Activated CD4-positive, alpha-beta T cell treated with anti-CD3 and anti-CD28 coated beads, Interleukin-2, amount 10 ng/mL, durations not matched to agents 7 days and 5 days (primary cell): ENCODE results near the gene UTP4. TPM values are rescaled to one million over a fixed set of nuclear protein-coding genes. Genes with fewer than 3 reads are reported as not detected.
A peak's percentile ranks its signal among the peaks of the same experiment; 100 is the strongest.

Source experiments
- CTCF ChIA-PET: fragments of 350-600 bp; sonication (Branson Sonifier 250); formaldehyde crosslinking; loops from one replicate; lab custom pipeline; 2021; ENCODE audit warnings: antibody characterized with exemption; lab: Charles Lee
- POLR2A ChIA-PET: fragments of 350-600 bp; sonication (Branson Sonifier 250); formaldehyde crosslinking; loops from one replicate; lab custom pipeline; 2021; ENCODE audit warnings: antibody characterized with exemption; lab: Charles Lee
- DNase-seq: peaks from one replicate; pipeline ENCODE4 v3.0.0-alpha.2; 2020
- H3K27ac Mint-ChIP-seq: one replicate; pipeline ENCODE4 v1.8.0; 2021; ENCODE audit warnings: mild to moderate bottlenecking, moderate library complexity, mixed read lengths
- H3K27me3 Mint-ChIP-seq: one replicate; pipeline ENCODE4 v1.8.0; 2021; ENCODE audit warnings: mixed read lengths
- H3K36me3 Mint-ChIP-seq: one replicate; pipeline ENCODE4 v1.8.0; 2021; ENCODE audit warnings: low read depth, mixed read lengths
- H3K4me1 Mint-ChIP-seq: one replicate; pipeline ENCODE4 v1.8.0; 2021; ENCODE audit warnings: mixed read lengths
- H3K4me3 Mint-ChIP-seq: one replicate; pipeline ENCODE4 v1.8.0; 2021; ENCODE audit warnings: mild to moderate bottlenecking, moderate library complexity, mixed read lengths
- H3K9me3 Mint-ChIP-seq: one replicate; pipeline ENCODE4 v1.8.0; 2021; ENCODE audit warnings: mixed read lengths
- total RNA-seq, 2 experiments: library from RNA; stranded (reverse); gene quantifications; one replicate each; pipeline ENCODE4 v1.2.3, GENCODE V29; 2021

Gene UTP4
- total RNA-seq, result 10 to 100 TPM; 51.8 to 53.2 TPM

DNA sequence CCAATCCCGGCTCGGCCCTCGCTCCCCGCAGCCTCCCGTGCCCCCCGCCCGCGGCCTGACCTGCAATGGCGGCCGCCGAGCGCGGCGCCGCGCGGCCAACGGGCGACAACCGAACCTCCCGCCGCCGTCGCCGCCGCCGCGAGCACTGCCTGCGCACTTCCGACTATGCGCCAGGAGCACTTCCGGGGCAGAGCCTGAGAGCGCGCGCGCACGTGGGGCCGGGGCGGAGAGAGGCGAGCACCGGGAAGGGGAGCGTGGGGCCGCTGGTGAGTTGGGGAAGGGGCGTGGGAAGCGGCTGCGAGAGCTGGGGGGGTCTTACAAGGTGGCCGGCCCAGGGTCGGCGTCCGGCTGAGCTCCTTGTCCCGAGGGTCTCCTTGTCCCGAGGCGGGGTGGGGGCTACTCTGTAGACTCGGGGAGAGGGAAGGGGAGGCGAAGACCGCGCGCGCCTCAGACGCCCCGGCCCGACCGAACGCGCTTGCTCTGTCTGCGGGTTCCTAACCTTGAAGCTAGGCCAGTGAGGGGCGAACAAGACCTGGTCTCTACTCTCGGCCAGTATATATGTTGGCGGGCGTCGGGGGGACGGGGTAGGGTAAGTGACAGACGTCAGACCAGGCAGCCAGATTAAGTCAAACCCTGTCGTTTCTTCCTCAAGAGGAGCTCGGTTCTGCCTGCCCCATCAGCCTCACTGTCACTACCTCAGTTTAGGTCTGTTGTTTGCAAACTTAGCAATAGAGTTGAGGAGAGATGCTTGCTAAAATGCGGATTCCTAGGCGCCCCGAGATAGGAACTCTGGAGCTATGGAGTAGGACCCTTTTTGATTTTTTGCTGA is at the start of gene UTP4, which contains the start of gene CHTF8:
UTP4 (plus strand) TSS at position 226 of the 829 bp plus-strand sequence. CDS start 811 bp downstream, outside the sequence.
CHTF8 (minus strand) TSS at position 165 of the 829 bp plus-strand sequence. CDS start 11,130 bp downstream, outside the sequence.
- CTCF ChIA-PET, result interaction anchor here (0.6 to 2.5 kb wide), 6 partner anchors 9 to 206 kb away, joined by 3 to 11 read pairs (median 4); no protein-coding TSS in a partner anchor
- DNase-seq, result peak; percentile 90
- Mint-ChIP-seq H3K27me3 (no peaks in the 10 kb centered on the region), H3K9me3 (no peaks in the 10 kb centered on the region), H3K4me3 (peak within 1 kb of the TSS; percentile 96), H3K27ac (peak within 1 kb of the TSS; percentile 93), H3K36me3 (peaks cover 27% of the 10 kb centered on the region), H3K4me1 (peaks cover 60% of the 10 kb centered on the region)
- POLR2A ChIA-PET, result no interaction called here

- H3K4me3 Mint-ChIP-seq, result no peak overlapping the region
- POLR2A ChIA-PET, result no interaction called here
- no peaks in the 10 kb centered on the region for H3K9me3 Mint-ChIP-seq
- peaks cover 13% of the 10 kb centered on the region for H3K36me3 Mint-ChIP-seq
- H3K27ac Mint-ChIP-seq, result no peak overlapping the region
- no peak for DNase-seq
- peaks cover 10% of the 10 kb centered on the region for H3K4me1 Mint-ChIP-seq
- CTCF ChIA-PET, result interaction anchor here (1.2 kb wide), 1 partner anchor 18 kb away, joined by 3 read pairs; no protein-coding TSS in a partner anchor
- no peaks in the 10 kb centered on the region for H3K27me3 Mint-ChIP-seq
Measured at GRCh38 chr16:69083306-69083941, 49.0 kb upstream of the UTP4 start.

- no peak overlapping the region for H3K4me3 Mint-ChIP-seq
- peaks cover 17% of the 10 kb centered on the region for H3K4me1 Mint-ChIP-seq
- CTCF ChIA-PET, result interaction anchor here (1.6 kb wide), 1 partner anchor 22 kb away, joined by 3 read pairs; the partner anchor contains the start of gene HAS3
- no peak overlapping the region for H3K27ac Mint-ChIP-seq
- H3K27me3 Mint-ChIP-seq, result no peaks in the 10 kb centered on the region
- H3K36me3 Mint-ChIP-seq, result peaks cover 13% of the 10 kb centered on the region
- no peaks in the 10 kb centered on the region for H3K9me3 Mint-ChIP-seq
- POLR2A ChIA-PET, result no interaction called here
- no peak for DNase-seq
Measured at GRCh38 chr16:69084289-69084688, 48.2 kb upstream of the UTP4 start.

DNA sequence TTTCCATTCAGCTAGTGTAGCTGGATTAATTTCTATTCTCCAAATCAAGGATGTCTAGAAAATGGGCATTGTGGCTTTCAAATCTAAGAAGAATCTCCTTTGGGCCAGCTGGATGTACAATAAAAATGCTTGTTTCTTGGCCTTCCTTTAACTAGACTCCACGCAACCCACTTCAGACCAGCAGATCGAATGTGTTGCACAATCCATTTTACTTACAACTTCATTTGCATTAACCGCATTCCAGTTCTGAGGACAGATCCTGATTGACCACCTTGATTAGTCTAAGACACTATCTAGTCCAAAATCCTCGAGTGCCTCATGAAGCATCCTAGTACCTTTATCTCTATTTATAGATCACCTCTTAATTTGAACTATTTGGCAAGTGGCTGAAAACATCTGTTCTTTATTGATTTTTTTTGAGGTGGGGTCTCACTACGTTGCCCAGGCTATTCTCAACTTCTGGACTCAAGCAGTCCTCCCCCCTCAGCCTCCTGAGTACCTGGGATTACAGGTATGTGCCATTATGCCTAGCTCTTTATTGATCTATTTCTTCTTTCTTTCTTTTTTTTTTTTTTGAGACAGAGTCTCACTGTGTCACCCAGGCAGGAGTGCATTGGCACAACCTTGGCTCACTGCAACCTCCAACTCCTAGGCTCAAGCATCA is 47.3 kb upstream of the UTP4 start:
- DNase-seq, result no peak
- no peak overlapping the region for H3K27ac Mint-ChIP-seq
- ChIA-PET CTCF (interaction anchor here (0.7 to 1.6 kb wide), 2 partner anchors 19 to 21 kb away, joined by 3 to 4 read pairs; partner anchors contain the start of gene HAS3), POLR2A (no interaction called here)
- H3K4me3 Mint-ChIP-seq, result no peak overlapping the region
- no peaks in the 10 kb centered on the region for H3K27me3 Mint-ChIP-seq
- H3K36me3 Mint-ChIP-seq, result peaks cover 13% of the 10 kb centered on the region
- H3K4me1 Mint-ChIP-seq, result peaks cover 21% of the 10 kb centered on the region
- H3K9me3 Mint-ChIP-seq, result no peaks in the 10 kb centered on the region

- H3K9me3 Mint-ChIP-seq, result no peaks in the 10 kb centered on the region
- ChIA-PET CTCF (no interaction called here), POLR2A (no interaction called here)
- no peak overlapping the region for H3K4me3 Mint-ChIP-seq
- H3K27ac Mint-ChIP-seq, result no peak overlapping the region
- peaks cover 21% of the 10 kb centered on the region for H3K4me1 Mint-ChIP-seq
- DNase-seq, result no peak
- peaks cover 13% of the 10 kb centered on the region for H3K36me3 Mint-ChIP-seq
- H3K27me3 Mint-ChIP-seq, result no peaks in the 10 kb centered on the region
Measured at GRCh38 chr16:69087161-69087581, 45.3 kb upstream of the UTP4 start.

DNA sequence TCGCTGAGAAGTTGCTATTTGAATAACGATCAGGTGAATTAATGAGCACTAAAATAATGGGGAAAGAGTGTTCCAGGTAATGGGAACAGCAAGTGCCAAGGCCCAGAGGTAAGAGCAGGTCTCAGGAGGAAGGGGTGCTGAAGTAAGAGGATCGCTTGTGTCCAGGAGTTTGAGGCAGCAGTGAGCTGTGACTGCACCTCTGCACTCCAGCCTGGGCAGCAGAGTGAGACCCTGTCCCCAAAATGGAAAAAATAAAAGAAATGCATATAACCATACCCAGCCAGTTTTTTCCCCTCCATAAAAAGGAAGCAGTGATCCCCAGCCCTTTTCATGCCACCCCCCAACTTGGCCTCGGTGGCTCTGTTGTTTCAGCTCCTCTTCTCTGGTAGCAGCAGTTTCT is 43.8 kb upstream of the UTP4 start:
- Mint-ChIP-seq H3K27ac (no peak overlapping the region), H3K9me3 (no peaks in the 10 kb centered on the region), H3K4me3 (no peak overlapping the region), H3K4me1 (peaks cover 21% of the 10 kb centered on the region), H3K36me3 (peaks cover 10% of the 10 kb centered on the region), H3K27me3 (no peaks in the 10 kb centered on the region)
- POLR2A ChIA-PET, result no interaction called here
- CTCF ChIA-PET, result interaction anchor here (1.0 kb wide), 1 partner anchor 23 kb away, joined by 3 read pairs; no protein-coding TSS in a partner anchor
- no peak for DNase-seq

- Mint-ChIP-seq H3K27ac (no peak overlapping the region), H3K4me1 (peaks cover 21% of the 10 kb centered on the region), H3K9me3 (no peaks in the 10 kb centered on the region), H3K4me3 (no peak overlapping the region), H3K36me3 (peaks cover 10% of the 10 kb centered on the region), H3K27me3 (no peaks in the 10 kb centered on the region)
- DNase-seq, result peak; percentile 19
- POLR2A ChIA-PET, result no interaction called here
- CTCF ChIA-PET, result interaction anchor here (0.6 to 1.0 kb wide), 2 partner anchors 22 to 184 kb away, joined by 3 to 4 read pairs; no protein-coding TSS in a partner anchor
Measured at GRCh38 chr16:69089091-69089910, 43.1 kb upstream of the UTP4 start.

DNA sequence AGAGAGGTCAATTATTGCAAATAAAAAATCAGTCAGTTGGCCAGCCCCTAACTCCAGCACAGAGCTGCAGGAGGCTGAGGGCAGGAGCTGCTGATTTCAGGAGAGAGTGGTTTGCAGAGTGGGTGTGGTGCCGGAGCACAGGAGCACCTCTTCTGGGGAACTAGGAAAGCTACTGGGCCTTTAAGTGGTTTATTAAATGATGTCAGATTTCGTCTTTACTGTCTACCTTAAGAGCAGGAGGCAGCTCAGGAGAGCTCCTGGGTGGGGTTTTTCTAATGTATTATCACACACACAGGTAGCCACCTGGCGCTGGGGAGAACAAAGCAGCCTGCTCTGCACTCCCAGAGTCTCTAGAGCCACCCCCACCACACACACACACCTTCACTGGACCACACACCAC is 38.5 kb upstream of the UTP4 start:
- no peak overlapping the region for H3K4me3 Mint-ChIP-seq
- ChIA-PET POLR2A (interaction anchor here (0.6 kb wide), 2 partner anchors 65 to 564 kb away, joined by 3 to 5 read pairs; no protein-coding TSS in a partner anchor), CTCF (no interaction called here)
- H3K9me3 Mint-ChIP-seq, result no peaks in the 10 kb centered on the region
- H3K27me3 Mint-ChIP-seq, result no peaks in the 10 kb centered on the region
- DNase-seq, result no peak
- no peaks in the 10 kb centered on the region for H3K36me3 Mint-ChIP-seq
- no peak overlapping the region for H3K27ac Mint-ChIP-seq
- peaks cover 6% of the 10 kb centered on the region for H3K4me1 Mint-ChIP-seq

DNA sequence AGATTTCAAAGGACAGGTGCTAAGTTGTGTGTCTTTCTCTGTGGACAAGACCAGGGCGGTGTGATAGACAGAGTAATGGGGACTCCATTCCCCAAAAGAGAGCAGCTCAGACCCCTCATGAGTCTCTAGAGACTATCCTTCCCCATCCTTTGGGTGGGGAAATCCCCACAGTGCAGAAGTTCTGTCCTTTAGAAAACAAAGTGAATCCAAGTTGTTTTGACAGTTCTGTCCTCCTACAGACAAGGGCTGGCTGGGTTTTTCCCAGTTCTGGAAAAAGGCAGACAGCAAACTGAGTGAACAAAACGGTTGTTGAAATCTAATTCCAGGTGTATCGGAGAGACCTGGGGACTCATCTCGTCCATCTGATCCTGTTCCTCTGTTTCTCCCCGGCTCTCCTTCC is 37.9 kb upstream of the UTP4 start:
- no peaks in the 10 kb centered on the region for H3K36me3 Mint-ChIP-seq
- CTCF ChIA-PET, result interaction anchor here (0.6 kb wide), 2 partner anchors 29 to 250 kb away, joined by 3 read pairs; no protein-coding TSS in a partner anchor
- no peaks in the 10 kb centered on the region for H3K9me3 Mint-ChIP-seq
- POLR2A ChIA-PET, result no interaction called here
- no peak overlapping the region for H3K4me3 Mint-ChIP-seq
- no peak for DNase-seq
- no peaks in the 10 kb centered on the region for H3K27me3 Mint-ChIP-seq
- peaks cover 2% of the 10 kb centered on the region for H3K4me1 Mint-ChIP-seq
- H3K27ac Mint-ChIP-seq, result no peak overlapping the region

DNA sequence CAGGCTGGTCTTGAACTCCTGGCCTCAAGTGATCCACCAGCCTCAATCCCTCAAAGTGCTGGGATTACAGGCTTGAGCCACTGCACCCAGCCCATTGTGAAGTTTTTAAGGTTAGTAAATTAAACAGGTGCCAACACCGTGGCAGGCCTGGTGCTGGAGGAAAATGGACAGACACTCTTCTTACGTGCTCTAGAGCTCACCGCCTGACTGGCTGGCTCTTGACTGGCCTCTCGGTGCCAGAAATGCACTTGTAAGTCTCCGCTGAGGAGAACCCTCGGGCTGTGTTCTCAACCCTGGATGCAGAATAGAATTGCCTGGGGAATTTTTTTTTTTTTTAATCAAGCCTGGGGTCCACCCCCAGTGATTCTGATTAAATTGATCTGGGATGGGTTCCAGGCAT is 37.3 kb upstream of the UTP4 start:
- ChIA-PET CTCF (interaction anchor here (1.1 kb wide), 1 partner anchor 13 kb away, joined by 3 read pairs; no protein-coding TSS in a partner anchor), POLR2A (interaction anchor here (0.6 kb wide), 1 partner anchor 130 kb away, joined by 3 read pairs; no protein-coding TSS in a partner anchor)
- Mint-ChIP-seq H3K4me3 (no peak overlapping the region), H3K4me1 (no peaks in the 10 kb centered on the region), H3K27me3 (no peaks in the 10 kb centered on the region), H3K9me3 (no peaks in the 10 kb centered on the region), H3K27ac (no peak overlapping the region), H3K36me3 (no peaks in the 10 kb centered on the region)
- no peak for DNase-seq

- H3K36me3 Mint-ChIP-seq, result no peaks in the 10 kb centered on the region
- ChIA-PET POLR2A (no interaction called here), CTCF (interaction anchor here (0.6 to 1.1 kb wide), 2 partner anchors 13 to 195 kb away, joined by 4 read pairs; no protein-coding TSS in a partner anchor)
- peaks cover 13% of the 10 kb centered on the region for H3K27me3 Mint-ChIP-seq
- H3K27ac Mint-ChIP-seq, result no peak overlapping the region
- H3K9me3 Mint-ChIP-seq, result no peaks in the 10 kb centered on the region
- peaks cover 1% of the 10 kb centered on the region for H3K4me1 Mint-ChIP-seq
- no peak overlapping the region for H3K4me3 Mint-ChIP-seq
- no peak for DNase-seq
Measured at GRCh38 chr16:69100071-69100691, 32.3 kb upstream of the UTP4 start.
